ENCODE results near the gene TMEM134.

Gene TMEM134

GRCh38 chr11:67494371-67495233, 25.6 kb upstream of the TMEM134 start:
- no peak for TF ChIP-seq POLR2AphosphoS5 (IDR thresholded peaks at IDR 0.05; ENCODE audit: low read depth, low read length)
- no peak for TF ChIP-seq TAF1 (IDR thresholded peaks at IDR 0.05; ENCODE audit: borderline replicate concordance, insufficient read depth, low read length)

GRCh38 chr11:67493548-67494370, 24.7 kb upstream of the TMEM134 start:
- TF ChIP-seq REST (IDR thresholded peaks at IDR 0.05; ENCODE audit: insufficient read depth in 1 of 2, low read depth in 2 of 2, low read length in 2 of 2) (no peak), FOXP2 (optimal IDR thresholded peaks at IDR 0.05; ENCODE audit: borderline replicate concordance, extremely low read depth, extremely low read length, insufficient read depth) (no peak)

- TF ChIP-seq REST (IDR thresholded peaks at IDR 0.05; ENCODE audit: insufficient read depth in 1 of 2, low read depth in 2 of 2, low read length in 2 of 2) (no peak), FOXP2 (optimal IDR thresholded peaks at IDR 0.05; ENCODE audit: borderline replicate concordance, extremely low read depth, extremely low read length, insufficient read depth) (no peak), POLR2AphosphoS5 (IDR thresholded peaks at IDR 0.05; ENCODE audit: low read depth, low read length) (no peak), SIN3A (IDR thresholded peaks at IDR 0.05; ENCODE audit: borderline replicate concordance, insufficient read depth, low read length) (no peak), TAF1 (IDR thresholded peaks at IDR 0.05; ENCODE audit: borderline replicate concordance, insufficient read depth, low read length) (no peak)
These were observed 23.9 kb upstream of the TMEM134 start for GRCh38 chr11:67492801-67493547.

GRCh38 chr11:67492069-67492727, 23.1 kb upstream of the TMEM134 start:
- TF ChIP-seq TAF1 (IDR thresholded peaks at IDR 0.05; ENCODE audit: borderline replicate concordance, insufficient read depth, low read length), result no peak
- no peak for TF ChIP-seq SIN3A (IDR thresholded peaks at IDR 0.05; ENCODE audit: borderline replicate concordance, insufficient read depth, low read length)
- TF ChIP-seq REST (IDR thresholded peaks at IDR 0.05; ENCODE audit: insufficient read depth in 1 of 2, low read depth in 2 of 2, low read length in 2 of 2), result no peak

- TF ChIP-seq SIN3A (IDR thresholded peaks at IDR 0.05; ENCODE audit: borderline replicate concordance, insufficient read depth, low read length) (no peak), TAF1 (IDR thresholded peaks at IDR 0.05; ENCODE audit: borderline replicate concordance, insufficient read depth, low read length) (no peak), POLR2AphosphoS5 (IDR thresholded peaks at IDR 0.05; ENCODE audit: low read depth, low read length) (no peak), REST (IDR thresholded peaks at IDR 0.05; ENCODE audit: insufficient read depth in 1 of 2, low read depth in 2 of 2, low read length in 2 of 2) (no peak), FOXP2 (optimal IDR thresholded peaks at IDR 0.05; ENCODE audit: borderline replicate concordance, extremely low read depth, extremely low read length, insufficient read depth) (no peak)
These were observed 22.4 kb upstream of the TMEM134 start for GRCh38 chr11:67491276-67492068.
